ENCODE measurements around the gene MAP7D2. TPM values are rescaled to one million over a fixed set of nuclear protein-coding genes. Genes with fewer than 3 reads are reported as not detected.

The MAP7D2 gene
- total and polyA plus RNA-seq, 11 donors, result 0.11 to 0.76 (median 0.48) TPM

DNA sequence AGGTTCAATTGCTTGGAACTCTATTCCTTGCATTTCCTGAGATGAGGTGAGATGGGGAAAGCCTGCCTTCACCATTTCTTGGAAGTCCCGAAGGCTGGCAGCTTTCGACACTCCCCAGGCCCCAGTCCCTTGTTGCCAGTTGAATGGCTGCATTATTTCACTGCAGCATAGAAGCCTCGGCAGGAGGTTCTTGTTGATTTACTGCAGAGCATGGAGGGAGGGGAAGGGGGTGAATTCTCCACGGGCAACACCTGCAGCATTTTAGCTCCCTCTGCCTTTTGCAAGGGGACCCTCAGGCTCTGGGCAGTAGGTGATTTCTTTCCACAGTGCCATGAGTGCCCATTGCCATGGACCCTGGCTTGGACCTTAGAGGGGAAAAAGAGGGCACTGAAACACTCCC lies 115.1 kb downstream of the MAP7D2 start:
- DNase-seq, result no peak
- ATAC-seq, result no peak
- TF ChIP-seq POLR2A (IDR thresholded peaks at IDR 0.05), result no peak
- TF ChIP-seq, protein P1, sequence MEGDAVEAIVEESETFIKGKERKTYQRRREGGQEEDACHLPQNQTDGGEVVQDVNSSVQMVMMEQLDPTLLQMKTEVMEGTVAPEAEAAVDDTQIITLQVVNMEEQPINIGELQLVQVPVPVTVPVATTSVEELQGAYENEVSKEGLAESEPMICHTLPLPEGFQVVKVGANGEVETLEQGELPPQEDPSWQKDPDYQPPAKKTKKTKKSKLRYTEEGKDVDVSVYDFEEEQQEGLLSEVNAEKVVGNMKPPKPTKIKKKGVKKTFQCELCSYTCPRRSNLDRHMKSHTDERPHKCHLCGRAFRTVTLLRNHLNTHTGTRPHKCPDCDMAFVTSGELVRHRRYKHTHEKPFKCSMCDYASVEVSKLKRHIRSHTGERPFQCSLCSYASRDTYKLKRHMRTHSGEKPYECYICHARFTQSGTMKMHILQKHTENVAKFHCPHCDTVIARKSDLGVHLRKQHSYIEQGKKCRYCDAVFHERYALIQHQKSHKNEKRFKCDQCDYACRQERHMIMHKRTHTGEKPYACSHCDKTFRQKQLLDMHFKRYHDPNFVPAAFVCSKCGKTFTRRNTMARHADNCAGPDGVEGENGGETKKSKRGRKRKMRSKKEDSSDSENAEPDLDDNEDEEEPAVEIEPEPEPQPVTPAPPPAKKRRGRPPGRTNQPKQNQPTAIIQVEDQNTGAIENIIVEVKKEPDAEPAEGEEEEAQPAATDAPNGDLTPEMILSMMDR (IDR thresholded peaks at IDR 0.05), result no peak
- no peaks in the 10 kb centered on the region for H3K4me1 ChIP-seq
- peaks cover 0 to 12% (median 0%) of the 10 kb centered on the region in 9 donors for H3K27me3 ChIP-seq
- WGBS, 4 donors, result 54 to 77% (median 62%) methylated on average over 3 to 4 of the region's 4 CpGs
- no peaks in the 10 kb centered on the region for H3K36me3 ChIP-seq
- no peak overlapping the region for H3K4me3 ChIP-seq
- H3K27ac ChIP-seq, result no peak overlapping the region
- intact Hi-C loops (cut with DNase I), result no loop called here
- H3K9me3 ChIP-seq, result no peaks in the 10 kb centered on the region

DNA sequence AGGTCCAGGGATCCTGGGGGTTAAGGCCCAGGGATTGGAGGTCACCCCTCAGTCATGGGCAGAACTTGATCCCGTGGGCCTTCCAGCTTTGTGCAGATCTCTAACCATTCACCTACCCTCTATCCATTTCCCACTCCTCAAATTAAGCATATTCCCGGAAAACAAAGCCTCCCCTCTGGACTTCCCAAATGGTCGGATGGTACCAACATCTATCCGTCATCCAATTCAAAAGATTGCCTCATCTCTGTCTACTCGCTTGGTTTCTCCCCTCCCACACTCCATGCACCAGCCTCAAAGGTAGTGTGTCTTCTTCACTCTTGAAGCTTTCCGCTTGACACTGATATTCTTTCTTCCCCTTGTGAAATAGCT lies 125.4 kb downstream of the MAP7D2 start:
- Histone ChIP-seq H3K27me3 (no peaks in the 10 kb centered on the region), H3K9me3 (no peaks in the 10 kb centered on the region), H3K36me3 (no peaks in the 10 kb centered on the region), H3K27ac (peak overlapping the region in 11 of 12 donors; percentile 33 to 80 (median 63)), H3K4me3 (peak overlapping the region in 10 of 12 donors; percentile 63 to 90 (median 78)), H3K4me1 (peaks cover 0 to 12% (median 0%) of the 10 kb centered on the region in 12 donors)
- ATAC-seq (no peak), DNase-seq (no peak)
- intact Hi-C loops (cut with DNase I), result loop anchor here in 7 of 10 donors (2.0 to 10.0 kb wide), 5 partner anchors 57 to 87 kb away; no protein-coding TSS in a partner anchor
- WGBS, 4 donors, result 47 to 70% (median 64%) methylated on average over 6 of the region's 6 CpGs
- TF ChIP-seq POLR2A (IDR thresholded peaks at IDR 0.05), result no peak
- TF ChIP-seq, protein P1 (IDR thresholded peaks at IDR 0.05), result no peak

DNA sequence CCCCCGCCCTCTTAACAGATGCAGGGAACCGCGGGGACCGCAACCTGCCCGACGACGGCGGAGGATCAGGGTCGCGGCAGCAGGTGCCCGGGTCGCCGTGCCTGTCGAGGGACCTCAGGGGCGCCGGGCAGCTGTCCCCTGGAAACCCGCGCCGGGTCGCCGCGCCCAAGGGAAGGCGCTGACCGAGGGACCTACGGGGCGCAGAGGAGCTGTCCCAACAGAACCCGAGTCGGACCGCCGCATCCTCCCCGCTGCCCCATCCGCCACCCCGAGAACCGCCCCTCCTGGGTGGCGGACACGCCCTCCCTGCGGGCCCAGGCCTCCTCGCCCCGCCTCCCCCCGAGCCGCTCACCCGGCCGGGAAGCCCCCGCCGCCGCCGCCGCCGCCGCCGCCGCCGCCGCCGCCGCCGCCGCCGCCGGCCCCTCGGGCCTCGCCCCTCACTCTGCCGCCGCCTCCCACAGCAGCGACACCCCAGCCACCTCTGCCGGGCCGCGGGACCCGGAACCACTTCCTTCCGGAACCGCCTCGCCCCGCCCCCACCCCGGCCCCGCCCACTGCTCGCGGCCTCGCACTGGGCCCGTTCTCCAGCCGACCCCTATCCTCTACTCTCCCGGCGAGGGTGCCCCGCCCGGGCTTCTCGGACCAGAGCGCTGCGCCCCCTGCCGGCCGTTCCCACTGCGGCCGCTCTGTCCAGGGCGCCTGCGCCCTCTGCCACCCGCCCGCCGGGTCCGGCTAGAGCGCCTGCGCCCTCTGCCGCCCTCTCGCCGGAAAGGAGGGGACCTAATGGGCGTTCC lies 126.0 kb downstream of the MAP7D2 start, which contains the start of gene BCLAF3:
Gene BCLAF3, minus strand, starts transcription at position 506 of the 794 bp plus-strand sequence. CDS start 20,797 bp downstream, outside the sequence.
- DNase-seq (peak; percentile 90 to 95 (median 90)), ATAC-seq (peak; percentile 99 to 100 (median 100))
- WGBS, 4 donors, result 0 to 36% (median 14%) methylated on average over 37 to 92 of the region's 103 CpGs
- Histone ChIP-seq H3K4me3 (peak within 1 kb of the TSS; percentile 52 to 90 (median 77)), H3K9me3 (no peaks in the 10 kb centered on the region), H3K4me1 (peaks cover 0 to 12% (median 0%) of the 10 kb centered on the region in 12 donors), H3K36me3 (no peaks in the 10 kb centered on the region), H3K27ac (peak within 1 kb of the TSS in 11 of 12 donors; percentile 44 to 80 (median 66)), H3K27me3 (no peaks in the 10 kb centered on the region)
- intact Hi-C loops (cut with DNase I), result loop anchor here in 7 of 10 donors (2.0 to 10.0 kb wide), 5 partner anchors 56 to 86 kb away; no protein-coding TSS in a partner anchor
- no peak for TF ChIP-seq POLR2A (IDR thresholded peaks at IDR 0.05)
- TF ChIP-seq, protein P1 (IDR thresholded peaks at IDR 0.05), result peak; percentile 65 to 86 (median 77)

DNA sequence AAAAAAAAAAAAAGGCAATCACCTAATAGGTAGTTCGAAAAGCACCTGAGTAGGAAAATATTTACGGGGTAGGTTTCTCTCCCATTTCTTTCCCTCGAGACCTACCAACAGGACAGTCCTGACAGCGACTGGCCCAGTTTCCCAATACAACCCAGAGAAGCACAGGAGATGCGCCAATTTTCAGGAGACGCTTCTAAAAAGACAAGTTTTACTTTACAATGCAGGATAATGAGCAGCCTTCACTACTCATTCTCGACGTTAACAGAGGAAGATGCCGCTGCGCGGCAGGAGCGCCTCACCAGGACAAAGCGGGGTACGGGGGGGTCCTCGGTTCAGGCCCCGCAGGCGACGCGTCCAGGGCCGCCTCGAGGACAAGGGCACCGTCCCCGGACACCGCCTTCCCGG lies 126.6 kb downstream of the MAP7D2 start:
- WGBS, 4 donors, result 2 to 32% (median 13%) methylated on average over 20 to 25 of the region's 25 CpGs
- Histone ChIP-seq H3K4me1 (peaks cover 0 to 12% (median 0%) of the 10 kb centered on the region in 12 donors), H3K4me3 (peak overlapping the region; percentile 52 to 90 (median 77)), H3K36me3 (no peaks in the 10 kb centered on the region), H3K9me3 (peaks cover 0 to 4% (median 0%) of the 10 kb centered on the region in 12 donors), H3K27ac (peak overlapping the region in 11 of 12 donors; percentile 39 to 80 (median 66)), H3K27me3 (no peaks in the 10 kb centered on the region)
- no peak for TF ChIP-seq POLR2A (IDR thresholded peaks at IDR 0.05)
- TF ChIP-seq, protein P1 (IDR thresholded peaks at IDR 0.05), result no peak
- intact Hi-C loops (cut with DNase I), result loop anchor here in 7 of 10 donors (2.0 to 10.0 kb wide), 5 partner anchors 55 to 85 kb away; no protein-coding TSS in a partner anchor
- DNase-seq (no peak), ATAC-seq (peak in 1 of 4 donors; percentile 5)
